Forelimb muscle (tissue), 1 donor: Measurements from ENCODE around the gene LILRA5. TPM values are rescaled to one million over a fixed set of nuclear protein-coding genes. Genes with fewer than 3 reads are reported as not detected.
"Not testable (repeated sequence)": the region's sequence is repeated elsewhere in the genome, so short reads cannot be mapped to it uniquely, and the experiment has no call there.

Experiments
- DNase-seq: peaks from one replicate; pipeline ENCODE4 v3.0.0-alpha.2; 2013; ENCODE audit warnings: low read depth
- polyA plus RNA-seq: library from polyadenylated mRNA; unstranded; fragments of 120-200 nt; gene quantifications from one replicate; pipeline ENCODE4 v1.2.1, GENCODE V29; 2013; ENCODE audit not compliant: insufficient read length

Gene LILRA5
- polyA plus RNA-seq, result 0.44 TPM

DNA sequence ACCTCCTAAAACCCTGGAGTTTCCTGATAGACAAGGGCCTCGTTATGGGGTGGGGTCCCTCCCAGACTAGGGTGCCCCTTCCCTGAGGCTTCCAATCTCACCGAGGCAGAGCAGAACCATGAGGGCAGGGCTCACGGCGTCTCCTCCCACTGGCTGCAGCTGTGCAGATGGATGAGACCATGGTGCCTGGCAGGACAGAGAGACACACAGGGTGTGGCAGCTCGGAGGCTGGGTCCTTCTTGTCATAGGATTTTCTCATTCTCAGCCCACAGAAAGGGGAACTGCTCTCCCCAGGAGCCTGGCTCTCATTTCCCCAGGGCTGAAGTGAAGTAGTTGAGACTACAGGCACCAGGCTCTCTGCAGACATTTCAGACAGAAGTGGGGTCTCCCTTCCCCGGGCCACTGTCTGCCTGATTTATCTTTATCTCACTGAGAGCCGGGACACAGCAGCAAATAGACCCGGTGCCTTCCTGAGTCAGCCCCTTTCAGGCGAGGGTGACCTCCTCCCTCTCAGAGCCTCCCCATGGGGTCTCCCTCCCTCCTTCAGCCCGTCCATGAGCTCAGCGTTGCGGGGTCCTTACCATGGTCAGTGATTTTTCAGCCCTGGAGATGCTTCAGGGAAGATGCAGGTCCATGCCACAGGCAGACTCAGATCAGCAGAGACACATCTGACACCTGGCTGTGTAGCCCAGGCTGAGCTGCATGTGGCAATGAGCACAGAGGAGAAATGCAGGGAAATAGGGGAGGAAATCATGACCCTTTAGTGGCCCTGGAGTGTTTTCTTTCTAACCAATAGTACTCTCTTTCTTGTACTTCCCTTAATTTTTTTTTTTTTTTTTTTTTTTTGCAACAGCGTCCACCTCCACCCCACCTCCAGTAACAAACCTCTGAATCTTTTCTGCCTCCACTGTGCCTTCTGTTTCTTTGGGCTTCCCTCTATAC, at the start of gene LILRA5:
LILRA5 (minus strand) TSS at position 731 of the 942 bp plus-strand sequence; CDS start at position 584, 147 bp downstream.
- DNase-seq, result no peak

DNA sequence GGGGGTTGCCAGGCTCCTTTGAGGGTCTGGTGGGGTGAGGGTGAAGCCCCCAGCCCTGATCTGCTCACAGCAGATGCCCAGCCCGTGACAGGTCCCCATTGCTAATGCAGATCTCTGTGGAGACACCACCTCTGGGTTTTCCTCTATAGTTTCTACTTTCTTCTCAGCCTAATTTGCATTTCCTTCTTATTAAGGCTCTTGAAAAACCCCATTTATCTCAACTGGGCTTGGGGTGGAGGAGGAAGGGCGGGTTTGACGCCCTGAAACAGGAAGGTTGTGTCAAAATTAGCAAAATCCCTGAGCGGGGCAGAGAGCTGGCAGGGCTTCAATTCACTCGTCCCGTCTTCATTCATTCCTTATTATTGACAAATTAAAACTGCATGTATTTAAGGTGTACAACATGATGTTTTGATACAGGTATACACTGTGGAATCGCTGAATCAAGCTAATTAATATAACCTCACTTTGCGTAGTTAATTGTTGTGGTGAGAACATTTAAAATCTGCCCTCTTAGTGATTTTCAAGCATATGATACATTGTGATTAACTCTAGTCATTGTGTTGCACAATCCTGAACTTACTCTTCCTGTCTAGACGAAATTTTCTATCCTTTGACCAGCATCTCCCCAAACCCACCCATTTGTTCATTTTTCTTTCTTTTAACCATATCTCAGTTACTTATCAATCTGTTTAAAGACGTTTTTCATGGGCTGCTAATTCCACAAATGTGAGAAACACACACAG, 48.9 kb upstream of the LILRA5 start:
- DNase-seq, result not testable (repeated sequence)

DNA sequence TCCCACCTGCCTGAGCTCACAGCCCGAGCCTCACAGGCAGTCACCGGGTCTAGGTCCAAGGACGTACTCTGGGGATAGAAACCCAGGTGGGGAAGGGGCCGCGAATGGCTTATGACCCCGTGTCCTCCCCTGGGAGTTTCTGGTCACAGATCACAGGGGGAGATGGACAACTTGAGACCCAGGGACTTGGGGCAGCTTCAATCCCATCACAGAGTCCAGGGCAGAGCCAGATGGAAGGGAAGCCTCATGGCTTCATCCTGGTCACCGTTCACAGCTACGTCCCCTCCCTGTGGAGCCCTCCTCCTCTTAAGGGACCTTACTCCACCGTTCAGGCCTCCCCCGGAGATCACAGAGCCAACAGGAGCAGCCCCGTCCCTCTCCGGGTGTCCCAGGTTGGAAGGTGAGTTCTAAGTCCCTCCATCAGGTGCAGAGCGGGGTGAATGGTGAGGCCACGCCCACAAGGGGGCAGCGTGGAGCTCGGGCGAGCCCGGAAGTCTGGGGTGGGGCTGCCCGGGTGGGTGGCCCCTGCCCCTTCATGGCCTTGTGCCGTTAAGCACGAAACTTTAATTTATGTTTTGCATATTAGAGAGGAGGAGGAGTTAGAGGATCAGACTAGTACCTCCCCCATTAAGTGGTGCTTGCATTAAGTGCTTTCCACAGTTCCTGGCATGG, 46.3 kb upstream of the LILRA5 start:
- not testable (repeated sequence) for DNase-seq

DNA sequence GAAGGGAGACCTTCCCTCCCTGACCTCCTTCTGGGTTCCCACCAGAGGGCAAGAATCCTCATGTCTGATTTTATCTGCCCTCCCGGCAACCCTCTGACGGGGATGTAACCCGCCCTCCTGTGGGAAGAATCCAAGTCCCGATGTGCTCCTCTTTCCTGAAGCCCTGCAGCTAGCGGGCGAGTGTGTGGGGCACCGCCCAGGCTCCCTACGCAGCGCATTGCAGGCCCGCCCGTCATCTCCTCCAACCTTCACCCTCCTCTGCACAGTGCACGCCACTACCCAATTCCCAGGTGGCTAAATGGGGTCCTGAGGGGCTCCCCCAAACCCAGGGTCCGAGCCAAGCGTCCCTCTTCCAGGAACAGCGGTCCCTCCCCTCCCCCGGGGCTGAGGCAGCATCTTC, 44.4 kb upstream of the LILRA5 start:
- no peak for DNase-seq

DNA sequence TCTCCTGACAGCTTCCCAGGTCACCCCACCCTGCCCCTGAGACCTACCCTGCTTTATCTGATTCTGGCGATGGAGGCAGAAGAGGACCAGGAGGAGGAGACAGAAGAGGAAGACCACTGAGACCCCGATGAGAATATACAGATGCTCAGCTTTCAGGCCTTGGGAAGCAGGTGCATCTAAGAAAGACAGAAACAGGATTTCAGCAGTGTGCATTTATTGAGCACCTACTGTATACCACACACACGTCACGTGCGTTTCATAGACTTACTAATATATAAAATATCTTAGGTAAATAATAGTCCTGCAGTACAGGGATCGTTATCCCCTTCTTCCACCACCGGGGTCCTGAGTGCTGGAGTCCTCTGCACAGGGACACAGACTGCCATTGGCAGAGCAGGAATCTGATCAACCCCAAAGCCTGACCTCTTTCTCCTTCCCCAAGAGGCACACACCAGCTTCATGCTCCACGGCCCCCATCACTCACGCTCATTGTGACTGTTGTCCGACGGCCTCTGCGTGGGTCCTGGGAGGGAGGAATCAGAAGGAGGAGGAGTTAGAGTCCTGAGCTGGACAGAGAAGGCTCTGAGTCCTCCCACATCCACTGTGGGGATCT, 43.6 kb upstream of the LILRA5 start:
- no peak for DNase-seq

DNA sequence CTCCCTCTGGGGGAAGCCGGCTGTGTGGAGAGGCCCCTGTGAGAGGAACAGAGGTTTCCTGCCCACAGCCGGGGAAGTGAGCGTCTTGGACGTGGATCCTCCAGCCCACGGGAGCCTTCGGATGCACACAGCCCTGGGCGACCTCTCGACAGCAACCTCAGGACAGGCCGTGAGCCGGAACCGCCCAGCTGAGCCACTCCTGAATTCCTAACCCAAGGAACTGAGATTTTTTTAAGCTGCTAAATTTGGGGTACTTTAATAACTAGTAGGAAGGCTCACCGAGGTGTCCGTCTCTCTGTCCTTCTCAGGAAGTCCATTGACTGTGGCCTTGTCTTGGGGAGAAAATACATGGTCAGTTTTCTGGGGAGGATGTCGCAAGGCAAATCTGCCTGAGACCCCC, 42.7 kb upstream of the LILRA5 start:
- DNase-seq, result no peak

DNA sequence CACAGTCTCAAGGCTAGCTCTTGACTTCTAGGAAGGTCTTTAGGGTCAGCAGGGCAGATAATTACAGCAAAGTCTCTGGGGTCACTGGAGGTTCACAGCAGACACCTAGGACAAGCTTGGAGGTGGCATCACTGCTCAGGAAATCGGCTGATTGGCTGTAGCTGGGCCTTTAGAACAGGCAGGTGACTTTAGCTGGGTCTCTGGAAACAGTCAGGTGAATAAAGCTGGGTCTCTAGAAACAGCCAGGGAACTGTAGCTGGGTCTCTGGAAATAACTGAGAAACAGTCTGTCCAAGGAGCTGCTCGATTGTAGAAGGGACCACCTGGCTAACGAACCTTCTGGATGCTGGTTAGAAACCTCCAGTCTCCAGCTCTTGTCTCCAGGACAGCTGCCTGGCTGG, 41.8 kb upstream of the LILRA5 start:
- DNase-seq, result no peak

DNA sequence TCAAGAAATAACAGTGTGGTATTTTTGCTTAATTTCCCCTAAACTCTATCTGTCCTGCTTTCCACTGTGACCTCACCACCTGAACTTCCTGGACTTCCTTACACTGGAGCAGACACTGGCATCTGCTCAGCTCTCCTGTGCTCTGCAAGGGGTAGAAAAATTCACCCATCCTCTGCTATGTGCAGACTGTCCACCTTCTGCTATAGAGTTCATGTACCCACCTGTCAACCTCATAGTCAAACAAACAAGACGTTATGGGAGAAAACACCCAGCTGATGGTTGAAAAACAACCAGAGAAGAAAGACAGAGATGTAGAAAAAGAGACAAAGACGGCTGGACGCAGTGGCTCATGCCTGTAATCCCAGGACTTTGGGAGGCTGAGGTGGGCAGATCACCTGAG, 39.6 kb upstream of the LILRA5 start:
- DNase-seq, result no peak

DNA sequence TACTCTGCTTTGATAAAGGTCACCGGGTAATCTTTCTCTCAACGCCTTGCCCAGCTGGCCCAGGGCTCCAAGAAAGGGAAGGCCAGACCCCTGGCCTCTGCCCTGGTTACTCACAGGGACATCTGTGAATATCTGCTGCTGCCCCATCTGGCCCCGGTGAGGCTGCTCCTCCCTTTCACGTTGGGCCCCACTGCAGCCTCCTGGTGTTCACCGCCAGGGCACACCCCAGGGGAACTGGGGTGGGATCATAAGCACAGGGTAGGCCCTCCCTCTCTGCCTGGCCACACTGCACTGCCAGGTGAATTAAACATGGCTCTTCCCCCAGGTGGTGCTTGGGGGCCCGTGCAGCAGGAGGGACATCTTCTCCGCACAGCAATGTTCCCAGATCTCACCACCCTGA, 39.1 kb upstream of the LILRA5 start:
- no peak for DNase-seq

DNA sequence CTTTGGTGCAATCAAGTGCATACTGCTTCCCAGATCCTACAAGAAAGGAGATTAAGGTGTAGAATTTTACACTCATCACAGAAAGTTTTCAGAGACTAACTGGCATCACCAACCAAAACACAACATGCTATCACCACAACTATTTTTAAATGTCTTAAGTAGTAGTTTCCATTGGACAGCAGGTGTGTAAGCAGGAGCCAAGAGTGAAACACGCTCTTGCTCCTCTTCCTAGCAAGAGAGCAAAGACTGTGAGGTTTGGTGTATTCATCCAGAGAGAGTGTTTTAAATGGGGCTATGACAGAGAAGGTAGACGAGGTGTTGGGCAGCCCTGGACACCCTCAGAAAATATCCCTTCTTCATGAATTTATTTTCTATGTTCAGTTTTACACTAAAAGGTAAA, 38.5 kb upstream of the LILRA5 start:
- DNase-seq, result no peak

DNA sequence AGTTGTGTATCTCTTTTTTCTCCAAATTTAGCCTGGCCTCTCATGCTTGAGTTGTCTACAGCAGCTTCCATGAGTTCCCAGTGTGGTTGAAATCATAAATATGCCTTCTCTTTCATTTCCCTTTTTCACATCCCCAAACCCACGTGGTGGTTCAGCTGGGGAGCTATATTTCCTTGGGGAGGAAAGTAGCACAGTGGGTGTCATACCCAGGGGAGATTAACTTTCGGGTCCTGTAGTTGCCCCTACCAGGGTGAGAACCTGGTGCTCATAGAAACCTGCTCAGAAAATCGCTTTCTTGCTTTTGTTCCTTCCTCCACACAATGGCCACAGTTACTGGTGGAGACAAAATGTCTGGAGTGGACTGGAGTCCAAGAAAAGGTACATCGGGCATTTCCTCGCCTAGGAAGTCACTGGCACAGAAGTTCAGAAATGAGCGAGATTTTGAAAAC, 33.0 kb upstream of the LILRA5 start:
- no peak for DNase-seq

DNA sequence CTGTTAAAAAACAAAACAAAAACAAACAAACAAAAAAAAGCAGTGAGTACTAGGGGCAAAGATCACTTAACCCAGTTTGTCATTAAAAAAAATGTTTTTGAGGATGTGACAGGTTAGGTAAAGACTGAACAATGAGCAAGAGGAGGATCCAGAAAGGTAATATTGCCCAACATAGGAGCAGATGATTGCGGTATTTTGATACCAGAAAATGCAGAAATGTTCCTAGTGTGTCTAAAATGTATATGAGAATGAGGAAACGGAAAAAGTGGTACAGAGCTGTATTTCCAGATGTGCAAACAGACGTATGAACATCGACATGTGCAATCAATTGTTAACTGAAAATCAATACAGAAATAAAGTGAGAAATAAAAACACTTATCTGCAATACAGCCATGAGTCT, 30.9 kb upstream of the LILRA5 start:
- no peak for DNase-seq

DNA sequence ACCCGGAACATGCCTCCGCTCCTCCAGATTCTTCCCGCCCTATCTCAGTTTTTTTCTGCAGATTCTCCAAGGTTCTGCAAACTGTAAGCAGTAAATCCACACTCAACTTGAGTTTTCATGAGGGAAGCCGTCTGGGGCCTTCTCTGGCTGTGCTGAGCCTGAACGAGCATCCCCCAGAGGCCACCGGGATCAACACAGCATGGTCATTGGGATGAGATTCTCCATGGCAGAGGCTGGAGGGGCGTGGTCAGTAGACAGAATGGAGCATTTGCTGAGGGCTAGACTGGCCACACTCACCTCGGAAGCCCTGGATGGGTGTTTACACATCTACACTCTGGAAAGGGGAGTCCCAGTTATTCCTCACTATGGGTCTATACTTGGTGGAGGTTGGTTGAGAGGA, 28.3 kb upstream of the LILRA5 start:
- DNase-seq, result no peak

DNA sequence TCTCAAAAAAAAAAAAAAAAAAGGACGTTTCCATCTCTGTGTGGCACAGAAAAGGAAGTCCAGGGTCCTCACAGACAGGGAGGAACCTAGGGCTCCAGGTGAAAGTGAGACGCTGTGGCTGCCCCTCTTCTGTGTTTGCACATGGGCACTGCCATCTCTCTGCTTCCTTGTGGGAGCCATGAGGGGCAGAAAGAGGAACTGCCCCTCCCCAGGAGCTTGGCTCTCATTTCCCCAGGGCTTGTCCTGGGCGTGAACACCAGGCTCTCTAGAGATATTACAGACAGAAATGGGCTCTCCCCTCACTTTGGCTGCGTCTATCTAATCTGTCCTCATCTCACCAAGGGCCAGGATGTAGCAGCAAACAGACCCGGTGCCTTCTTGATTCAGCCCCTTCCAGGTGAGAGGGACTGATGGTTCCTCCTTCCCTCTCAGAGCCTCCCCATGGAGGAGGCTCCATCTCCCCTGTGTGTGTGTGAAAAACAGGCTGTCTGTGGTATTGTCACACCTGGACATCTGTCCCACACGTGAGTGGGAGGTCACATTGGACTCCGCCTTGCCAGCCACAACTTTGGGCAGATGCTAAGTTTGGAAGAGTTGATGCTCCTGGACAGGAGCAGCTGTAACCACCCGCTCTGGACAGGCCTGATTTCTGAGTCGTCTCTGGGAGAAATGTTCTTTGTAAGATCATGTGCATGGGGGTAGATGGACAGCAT, 26.8 kb upstream of the LILRA5 start:
- DNase-seq, result no peak

DNA sequence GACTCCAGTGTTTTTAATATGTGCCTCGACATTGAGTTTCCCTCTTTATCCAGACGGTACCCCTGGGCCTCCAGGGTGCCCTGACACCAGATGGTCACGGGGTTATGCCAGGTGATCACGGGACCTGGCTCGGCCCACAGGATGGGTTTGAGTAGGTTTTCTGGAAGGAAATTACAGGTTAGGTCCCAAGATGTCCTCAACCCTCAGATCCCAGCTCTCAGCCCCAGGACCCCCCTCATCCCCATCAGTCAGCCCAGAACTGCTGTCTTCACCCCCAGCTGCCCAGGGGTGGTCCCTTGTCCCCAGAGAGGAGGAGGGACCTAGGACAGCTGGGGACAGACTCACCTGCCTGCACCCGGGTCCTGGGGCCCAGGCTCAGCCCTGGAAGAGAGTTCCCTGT, 25.6 kb upstream of the LILRA5 start:
- DNase-seq, result no peak

DNA sequence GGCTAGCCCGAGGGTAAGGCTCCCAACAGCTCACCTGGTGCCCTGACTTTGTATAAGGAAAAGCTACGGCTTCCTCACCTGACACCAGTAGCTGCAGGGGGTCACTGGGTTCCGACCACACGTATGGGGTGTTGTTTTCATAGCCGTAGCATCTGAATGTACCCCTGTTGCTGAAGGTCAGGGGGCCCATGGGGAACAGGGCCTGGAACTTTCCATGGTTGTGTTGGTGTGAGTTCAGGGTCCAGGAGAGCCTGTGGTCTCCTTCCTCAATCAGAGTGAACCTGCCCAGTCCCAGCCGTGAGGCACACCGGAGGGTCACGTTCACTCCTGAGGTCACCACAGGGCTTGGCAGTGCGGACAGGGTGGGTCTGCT, 24.9 kb upstream of the LILRA5 start:
- no peak for DNase-seq

DNA sequence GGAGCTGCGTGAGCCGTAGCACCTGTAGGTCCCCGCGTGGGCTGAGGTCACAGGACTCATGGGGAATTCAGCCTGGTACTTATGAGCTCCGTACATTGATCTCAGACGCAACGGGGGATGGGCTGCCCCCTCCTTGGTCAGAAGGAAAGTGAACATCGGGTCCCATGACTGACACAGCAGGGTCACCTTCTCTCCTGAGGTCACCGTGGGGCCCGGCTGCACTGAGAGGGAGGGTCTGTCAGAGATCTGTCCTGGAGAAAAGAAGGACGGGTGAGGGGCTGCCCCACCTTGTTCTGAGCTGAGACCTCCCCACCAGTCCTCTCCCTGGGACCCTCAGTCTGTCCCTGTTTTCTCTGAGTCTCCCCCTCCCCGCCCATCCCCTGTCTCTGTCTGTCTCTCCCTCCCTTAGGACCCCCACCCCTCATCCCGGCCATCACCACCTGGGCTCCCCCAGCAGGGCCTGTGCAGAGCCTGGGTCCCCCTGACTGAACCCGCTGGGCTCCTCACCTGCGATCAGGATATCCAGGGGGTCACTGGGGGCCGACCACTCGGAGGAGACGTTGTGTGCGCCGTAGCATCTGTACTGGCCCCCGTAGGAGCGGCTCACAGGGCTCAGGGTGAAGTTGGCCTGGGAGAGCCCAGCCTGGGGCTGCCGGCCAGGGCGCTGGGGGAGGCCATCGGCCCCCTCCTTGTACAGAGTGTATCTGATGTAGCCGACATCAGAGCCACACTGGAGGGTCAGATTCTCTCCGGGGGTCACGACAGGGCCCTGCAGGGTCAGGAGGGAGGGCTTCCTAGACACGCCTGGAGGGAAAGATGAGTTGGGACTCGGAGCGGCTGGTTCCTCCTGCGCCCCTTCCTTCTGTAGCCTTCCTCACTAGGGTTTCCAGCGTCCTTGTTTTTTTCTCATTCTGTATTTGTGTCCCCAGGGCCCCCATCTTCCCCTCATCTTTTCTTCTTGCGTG, 24.2 kb upstream of the LILRA5 start:
- no peak for DNase-seq

DNA sequence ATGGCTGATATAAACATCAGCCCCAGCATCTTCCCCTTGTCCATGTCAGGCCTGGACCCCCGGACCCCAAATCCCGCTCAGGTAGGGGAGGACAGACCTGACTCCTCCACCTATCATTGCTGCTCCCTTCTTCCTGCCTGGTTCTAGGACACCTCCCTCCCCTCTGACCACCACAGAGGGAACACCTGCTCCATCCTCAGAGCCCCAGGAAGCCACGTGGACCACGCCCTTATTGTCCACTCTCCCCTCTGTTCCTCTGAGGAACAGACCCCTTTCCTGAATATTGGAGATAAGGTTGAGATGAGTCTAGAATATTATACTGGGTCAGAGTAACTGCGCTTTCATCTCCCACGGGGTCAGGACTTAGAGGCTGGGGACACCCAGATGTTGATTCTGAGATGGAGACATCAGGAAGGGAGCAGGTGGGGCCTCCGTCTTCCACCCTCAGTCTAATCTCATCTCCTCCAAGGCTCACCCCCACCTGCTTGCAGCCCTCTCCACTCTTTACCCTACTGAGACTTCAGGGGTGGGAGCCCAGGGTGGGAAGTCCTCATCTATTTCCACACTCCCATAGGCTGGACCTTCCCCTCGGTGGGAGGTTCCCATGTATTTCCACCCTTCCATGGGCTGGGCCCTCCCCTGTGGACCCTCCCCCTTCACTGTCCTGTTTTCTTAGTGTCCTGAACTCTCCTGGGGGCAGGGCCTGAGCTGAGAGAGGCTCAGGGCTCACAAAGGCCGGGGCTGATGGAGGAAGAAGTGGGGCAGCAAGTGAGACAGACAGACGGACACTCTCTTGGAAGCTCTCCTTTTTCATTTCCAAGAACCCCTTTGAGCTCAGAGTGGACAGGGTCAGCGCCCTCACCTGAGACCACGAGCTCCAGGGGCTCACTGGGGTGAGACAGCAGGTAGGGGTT, 23.3 kb upstream of the LILRA5 start:
- DNase-seq, result no peak

DNA sequence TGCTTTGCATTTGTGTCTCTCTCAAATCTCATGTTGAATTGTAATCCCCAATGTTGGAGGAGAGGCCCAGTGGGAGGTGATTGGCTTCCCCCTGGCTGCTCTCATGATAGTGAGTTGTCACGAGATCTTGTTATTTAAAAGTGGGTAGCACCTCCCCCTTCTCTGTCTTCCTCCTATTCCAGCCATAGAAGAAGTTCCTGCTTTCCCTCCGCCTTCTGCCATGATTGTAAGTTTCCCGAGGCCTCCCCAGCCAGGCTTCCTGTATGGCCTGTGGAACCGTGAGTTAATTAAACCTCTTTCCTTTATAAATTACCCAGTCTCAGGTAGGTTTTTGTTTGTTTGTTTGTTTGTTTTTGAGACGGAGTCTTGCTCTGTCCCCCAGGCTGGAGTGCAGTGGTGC, 22.2 kb upstream of the LILRA5 start:
- no peak for DNase-seq
